Hematopoietic multipotent progenitor cell (in vitro differentiated cells): Measurements from ENCODE around the gene SH3YL1. TPM values are rescaled to one million over a fixed set of nuclear protein-coding genes. Genes with fewer than 3 reads are reported as not detected.

Experiments
- DNase-seq, 3 donors: peaks; one replicate each; pipeline ENCODE4 v3.0.0-alpha.2; 2011 to 2015; ENCODE audit warnings: low read depth in 2 of 3, low spot score in 2 of 3
- total RNA-seq: library from RNA; depleted of rRNA; stranded (reverse); fragments of >200 nt; gene quantifications from one replicate; pipeline ENCODE4 v1.2.3, GENCODE V29; 2012

SH3YL1 gene
- total RNA-seq, 1 donor: 13.2 TPM

- no peak for DNase-seq
Measured at GRCh38 chr2:259789-260331, 4.0 kb downstream of the SH3YL1 start.

- no peak for DNase-seq
Measured at GRCh38 chr2:258933-259332, 4.9 kb downstream of the SH3YL1 start.

- no peak for DNase-seq
Measured at GRCh38 chr2:257842-258241, 6.0 kb downstream of the SH3YL1 start.

- DNase-seq: no peak
Measured at GRCh38 chr2:257429-257828, 6.4 kb downstream of the SH3YL1 start.

DNA sequence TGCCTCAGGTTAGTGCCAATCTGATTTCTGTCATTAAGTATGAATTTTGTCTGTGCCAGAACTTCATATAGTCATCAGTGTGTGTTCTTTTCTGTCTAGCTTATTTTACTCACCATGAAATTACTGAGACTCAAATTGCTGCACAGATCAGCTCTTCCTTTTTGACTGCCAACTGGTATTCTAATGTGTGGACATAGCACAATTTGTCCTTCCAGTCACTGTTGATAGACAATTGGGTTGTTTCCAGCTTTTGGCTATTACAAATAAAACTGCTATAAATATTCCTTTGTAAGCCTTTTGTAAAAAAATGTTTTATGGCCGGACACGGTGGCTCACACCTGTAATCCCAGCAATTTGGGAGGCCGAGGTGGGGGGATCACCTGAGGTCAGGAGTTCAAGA is 7.7 kb downstream of the SH3YL1 start:
- DNase-seq: no peak

- no peak for DNase-seq
Measured at GRCh38 chr2:255195-255594, 8.6 kb downstream of the SH3YL1 start.

DNA sequence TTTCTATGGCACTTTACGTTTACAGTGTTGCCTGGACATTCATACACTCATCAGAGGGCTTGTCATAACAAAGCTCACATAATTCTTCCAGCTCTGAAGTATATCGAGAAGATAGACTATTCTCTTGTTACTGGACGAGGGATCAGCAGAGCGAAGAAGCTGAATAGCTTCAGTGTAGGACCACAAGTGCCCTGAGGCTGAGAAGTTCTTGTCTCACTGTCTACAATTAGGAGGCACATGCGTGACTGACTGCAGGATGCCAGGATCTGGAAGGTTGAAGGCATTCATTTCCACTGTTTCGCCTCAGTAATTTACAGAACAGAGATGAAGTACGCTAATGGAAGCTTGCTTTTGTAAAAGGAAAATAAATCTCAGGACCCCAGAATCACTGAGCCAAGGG is 9.6 kb downstream of the SH3YL1 start:
- DNase-seq: no peak

GRCh38 chr2:253202-253638 is 10.6 kb downstream of the SH3YL1 start:
- DNase-seq: no peak

- DNase-seq: no peak
Measured at GRCh38 chr2:252001-252602, 11.7 kb downstream of the SH3YL1 start.

GRCh38 chr2:249538-250042 is 14.2 kb downstream of the SH3YL1 start:
- no peak for DNase-seq

- DNase-seq: no peak
Measured at GRCh38 chr2:248724-249123, 15.1 kb downstream of the SH3YL1 start.

DNA sequence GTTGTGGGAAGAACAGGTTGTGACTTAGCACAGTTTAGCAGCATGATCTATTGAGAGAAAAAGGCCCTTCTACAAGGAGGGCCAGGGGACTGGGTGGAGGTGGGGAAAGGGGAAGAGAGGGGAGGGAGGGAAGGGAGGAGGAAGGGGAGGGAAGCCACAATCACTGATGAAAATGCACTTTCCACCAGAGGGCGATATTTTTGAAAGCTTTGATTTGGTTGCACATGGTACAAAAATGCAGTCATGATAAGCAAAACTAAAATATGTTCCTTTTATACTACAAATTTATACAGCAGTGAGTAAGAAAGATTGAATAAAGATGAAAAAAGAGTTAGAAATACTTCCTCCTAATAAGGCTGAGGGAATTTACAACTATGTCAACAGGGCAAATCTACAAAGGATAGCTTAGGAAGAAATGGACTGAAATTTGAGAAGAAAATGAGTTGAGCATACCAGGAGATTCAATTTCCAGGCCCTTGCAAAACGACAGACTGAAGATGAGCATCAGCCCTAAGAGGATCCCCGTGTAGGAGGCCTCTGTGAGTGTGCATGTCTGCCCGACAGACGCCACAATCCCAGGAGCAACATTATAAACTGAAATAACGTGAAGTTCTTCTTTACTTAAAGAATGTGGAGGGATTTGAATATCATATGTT is 17.2 kb downstream of the SH3YL1 start:
- peak in 2 of 3 donors; percentile 68 to 85 for DNase-seq

DNA sequence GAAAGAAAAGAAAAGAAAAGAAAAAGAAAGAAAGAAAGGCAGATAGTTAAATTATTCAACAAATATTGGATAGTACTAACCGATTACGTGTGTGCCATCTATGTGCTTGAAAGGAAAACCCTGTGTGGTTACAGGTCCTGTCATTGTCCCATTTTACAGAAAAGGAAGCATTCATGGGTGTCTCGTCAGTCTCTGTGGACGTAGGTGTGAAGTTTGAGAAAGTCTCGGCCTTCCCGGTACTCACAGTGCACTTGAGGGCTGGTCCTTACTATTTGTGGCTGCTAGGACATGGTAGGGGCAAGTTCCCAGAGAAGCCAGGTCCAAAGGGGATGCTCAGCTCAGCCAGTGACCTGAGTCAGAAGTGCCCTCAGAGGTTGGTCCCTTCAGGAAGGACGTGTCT is 19.3 kb downstream of the SH3YL1 start:
- DNase-seq: no peak

DNA sequence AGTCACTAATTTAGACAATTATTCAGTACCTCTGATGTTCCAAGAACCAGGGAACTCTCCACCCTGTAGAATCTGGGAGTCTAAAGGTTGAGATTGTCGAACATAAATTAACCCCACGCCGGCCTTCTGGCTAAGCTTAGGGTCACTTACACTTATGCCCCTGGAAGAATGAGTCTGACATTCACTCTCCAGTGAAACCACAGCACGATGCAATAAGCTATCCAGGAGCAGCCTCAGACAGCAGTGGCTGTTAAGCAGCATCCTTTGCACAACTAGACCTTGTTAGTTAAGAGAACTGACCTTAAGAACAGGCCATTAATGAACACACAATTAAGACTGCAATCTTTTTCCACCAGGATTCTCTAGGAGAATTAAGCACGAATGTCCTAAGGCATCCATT is 25.0 kb downstream of the SH3YL1 start:
- DNase-seq: no peak

GRCh38 chr2:238431-238830 is 25.4 kb downstream of the SH3YL1 start:
- no peak for DNase-seq

DNA sequence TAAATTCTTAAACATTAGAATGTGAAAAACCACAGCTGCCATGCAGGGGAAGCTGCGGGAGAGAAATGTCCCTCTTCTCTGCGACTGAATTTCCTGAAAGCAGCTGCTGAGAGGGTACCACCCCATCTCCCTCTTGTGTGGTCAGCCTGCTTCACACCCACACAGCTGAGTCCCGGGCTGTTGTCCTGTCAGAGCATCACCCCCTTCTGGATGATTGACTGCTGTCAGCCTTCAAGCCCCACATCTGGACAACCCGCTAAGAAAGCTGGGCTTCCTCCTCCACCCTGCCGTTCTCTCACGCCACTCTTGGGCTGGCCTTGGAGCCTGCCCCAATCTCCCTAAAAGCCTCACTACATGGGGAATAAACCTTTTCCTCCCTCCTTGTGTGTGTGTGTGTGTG is 26.0 kb downstream of the SH3YL1 start:
- DNase-seq: peak in 1 of 3 donors; percentile 2

DNA sequence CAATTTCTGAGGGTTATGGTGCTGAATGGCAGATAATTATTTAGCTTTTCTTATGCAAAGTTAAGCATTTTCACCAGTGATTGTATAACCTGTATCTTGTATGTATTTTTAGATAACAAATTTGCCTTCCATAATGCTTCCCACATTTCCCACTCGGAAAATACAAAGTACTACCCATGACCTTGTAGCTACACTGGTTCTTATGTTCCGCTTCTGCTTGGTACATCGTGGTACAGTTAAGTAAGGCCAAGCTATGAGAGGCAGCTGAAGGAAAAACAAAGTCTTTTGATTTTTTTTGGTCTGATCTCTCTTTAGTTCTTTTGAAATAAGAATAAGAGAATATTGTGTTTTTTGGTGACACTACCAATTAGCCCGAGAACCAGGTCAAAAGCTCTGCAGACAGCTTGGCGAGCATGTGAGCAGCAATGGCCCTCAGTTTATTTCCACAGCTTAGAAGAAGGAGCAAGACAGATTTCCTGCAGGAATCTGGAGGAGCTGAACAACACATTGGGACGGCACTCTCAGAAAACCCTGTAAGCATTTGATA is 26.8 kb downstream of the SH3YL1 start:
- no peak for DNase-seq

- DNase-seq: no peak
Measured at GRCh38 chr2:234421-234820, 29.4 kb downstream of the SH3YL1 start.

GRCh38 chr2:233030-233429 is 30.8 kb downstream of the SH3YL1 start:
- DNase-seq: no peak

DNA sequence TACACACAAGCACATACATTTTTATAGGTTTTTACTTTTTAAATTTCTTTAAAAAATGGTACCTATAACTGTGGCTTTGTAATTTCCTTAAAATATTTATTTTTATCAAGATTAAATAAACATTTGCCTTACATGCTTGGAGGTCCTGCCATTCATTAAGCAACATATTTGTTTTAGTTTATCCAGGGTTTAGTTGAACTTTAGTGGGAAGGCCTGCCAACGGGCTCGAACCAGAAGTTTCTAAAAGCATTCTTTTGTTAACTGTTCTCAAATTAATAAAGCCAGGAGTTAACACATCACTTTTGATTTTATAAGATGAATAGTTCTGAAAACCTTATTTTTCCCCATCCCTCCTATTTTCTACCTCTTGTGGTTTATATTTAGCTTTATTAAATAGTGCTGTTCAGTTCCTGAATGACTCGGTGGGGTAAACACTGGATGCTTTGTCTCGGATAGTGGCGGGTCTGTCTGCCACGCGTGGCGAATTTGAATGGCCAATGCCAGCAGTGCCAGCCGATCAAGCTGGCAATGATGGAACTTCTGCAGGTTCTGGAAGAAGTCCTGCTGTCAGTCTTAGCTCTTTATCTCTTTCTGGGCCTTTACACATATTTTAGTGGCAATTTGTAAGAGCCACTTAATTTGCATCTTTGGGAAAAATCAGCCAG is 32.2 kb downstream of the SH3YL1 start:
- DNase-seq: no peak

GRCh38 chr2:228518-229278 is 35.1 kb downstream of the SH3YL1 start:
- no peak for DNase-seq
